MCF 10A (cell line): ENCODE measurements around the gene FIG4. TPM values are rescaled to one million over a fixed set of nuclear protein-coding genes. Genes with fewer than 3 reads are reported as not detected.
A peak's percentile ranks its signal among the peaks of the same experiment; 100 is the strongest.

Experiments
- BruUV-seq: library from RNA; stranded (reverse); fragments of 400-500 nt; replicated peaks from 2 replicates; lab custom pipeline; 2021; lab: Mats Ljungman, UMichigan
- CTCF ChIA-PET: fragments of 300-600 bp; sonication (Branson Sonifier 250); formaldehyde crosslinking; extraction: SDS; loops from one replicate; lab custom pipeline; 2021; ENCODE audit warnings: antibody characterized with exemption, inconsistent platforms; lab: Yijun Ruan, JAX
- POLR2A ChIA-PET: fragments of 300-600, 350-650 bp; sonication (Branson Sonifier 250); formaldehyde crosslinking; extraction: SDS; loops from one replicate; lab custom pipeline; 2020; ENCODE audit warnings: antibody characterized with exemption, inconsistent platforms; lab: Yijun Ruan, JAX
- DNase-seq: peaks from one replicate; pipeline ENCODE4 v3.0.0-alpha.2; 2018; ENCODE audit not compliant: unreplicated experiment
- H3K27ac Mint-ChIP-seq: one replicate; pipeline ENCODE4 v1.8.0; 2022; ENCODE audit warnings: mild to moderate bottlenecking, low read depth, mixed read lengths; ENCODE audit not compliant: unreplicated experiment
- H3K27me3 Mint-ChIP-seq: one replicate; pipeline ENCODE4 v1.8.0; 2022; ENCODE audit warnings: mixed read lengths; ENCODE audit not compliant: insufficient read depth, unreplicated experiment
- H3K36me3 Mint-ChIP-seq: one replicate; pipeline ENCODE4 v1.8.0; 2022; ENCODE audit warnings: mild to moderate bottlenecking, moderate library complexity, mixed read lengths; ENCODE audit not compliant: insufficient read depth, unreplicated experiment
- H3K4me1 Mint-ChIP-seq: one replicate; pipeline ENCODE4 v1.8.0; 2022; ENCODE audit warnings: mixed read lengths; ENCODE audit not compliant: insufficient read depth, unreplicated experiment
- H3K4me3 Mint-ChIP-seq: one replicate; pipeline ENCODE4 v1.8.0; 2022; ENCODE audit warnings: mild to moderate bottlenecking, moderate library complexity, mixed read lengths; ENCODE audit not compliant: unreplicated experiment
- H3K9me3 Mint-ChIP-seq: one replicate; pipeline ENCODE4 v1.8.0; 2022; ENCODE audit warnings: mixed read lengths; ENCODE audit not compliant: unreplicated experiment
- CTCF ChIP-seq: fragments of 200-600 bp; IDR thresholded peaks from one replicate; pipeline ENCODE4 v1.8.0; 2022; ENCODE audit warnings: antibody characterized with exemption, mild to moderate bottlenecking; ENCODE audit not compliant: unreplicated experiment
- intact Hi-C: fragments of 100-400 bp; cut with micrococcal nuclease; formaldehyde crosslinking; loops from 2 replicates; pipeline ENCODE4 v1.14.1; 2022
- total RNA-seq: library from RNA; stranded (reverse); gene quantifications from 2 replicates; pipeline ENCODE4 v1.2.3, GENCODE V29; 2022

Gene FIG4
- total RNA-seq, 1 experiment from 2014 or later, result 7.9 TPM

GRCh38 chr6:109714611-109715010 is 23.5 kb downstream of the FIG4 start:
- POLR2A ChIA-PET, result no interaction called here
- H3K27ac Mint-ChIP-seq, result no peak overlapping the region
- CTCF ChIA-PET, result interaction anchor here (0.9 to 10.4 kb wide), 3 partner anchors 19 to 339 kb away, joined by 3 to 113 read pairs (median 4); no protein-coding TSS in a partner anchor
- H3K36me3 Mint-ChIP-seq, result no peaks in the 10 kb centered on the region
- H3K4me1 Mint-ChIP-seq, result peaks cover 4% of the 10 kb centered on the region
- no TSS peak for BruUV-seq
- H3K27me3 Mint-ChIP-seq, result no peaks in the 10 kb centered on the region
- DNase-seq, result no peak
- intact Hi-C loops, result no loop called here
- no peak for TF ChIP-seq CTCF
- H3K4me3 Mint-ChIP-seq, result no peak overlapping the region
- peaks cover 4% of the 10 kb centered on the region for H3K9me3 Mint-ChIP-seq

GRCh38 chr6:109715616-109716015 is 24.5 kb downstream of the FIG4 start:
- Mint-ChIP-seq H3K27ac (no peak overlapping the region), H3K36me3 (no peaks in the 10 kb centered on the region), H3K27me3 (no peaks in the 10 kb centered on the region), H3K9me3 (no peaks in the 10 kb centered on the region), H3K4me1 (peaks cover 4% of the 10 kb centered on the region), H3K4me3 (no peak overlapping the region)
- intact Hi-C loops, result no loop called here
- TF ChIP-seq CTCF, result no peak
- BruUV-seq, result no TSS peak
- ChIA-PET CTCF (interaction anchor here (0.6 to 10.4 kb wide), 3 partner anchors 10 to 325 kb away, joined by 3 to 113 read pairs (median 7); no protein-coding TSS in a partner anchor), POLR2A (interaction anchor here (0.6 to 1.1 kb wide), 2 partner anchors 9 to 42 kb away, joined by 3 read pairs; no protein-coding TSS in a partner anchor)
- no peak for DNase-seq

GRCh38 chr6:109717971-109718370 is 26.9 kb downstream of the FIG4 start:
- no peak overlapping the region for H3K27ac Mint-ChIP-seq
- H3K9me3 Mint-ChIP-seq, result no peaks in the 10 kb centered on the region
- DNase-seq, result no peak
- CTCF ChIA-PET, result interaction anchor here (10.4 kb wide), 1 partner anchor 323 kb away, joined by 113 read pairs; no protein-coding TSS in a partner anchor
- TF ChIP-seq CTCF, result no peak
- BruUV-seq, result no TSS peak
- POLR2A ChIA-PET, result interaction anchor here (0.7 kb wide), 1 partner anchor 599 kb away, joined by 3 read pairs; no protein-coding TSS in a partner anchor
- H3K27me3 Mint-ChIP-seq, result no peaks in the 10 kb centered on the region
- peaks cover 4% of the 10 kb centered on the region for H3K4me1 Mint-ChIP-seq
- H3K36me3 Mint-ChIP-seq, result no peaks in the 10 kb centered on the region
- intact Hi-C loops, result no loop called here
- H3K4me3 Mint-ChIP-seq, result no peak overlapping the region

- no peak for TF ChIP-seq CTCF
- H3K4me3 Mint-ChIP-seq, result no peak overlapping the region
- POLR2A ChIA-PET, result interaction anchor here (1.1 kb wide), 1 partner anchor 73 kb away, joined by 4 read pairs; no protein-coding TSS in a partner anchor
- no peak overlapping the region for H3K27ac Mint-ChIP-seq
- no peaks in the 10 kb centered on the region for H3K36me3 Mint-ChIP-seq
- peak; percentile 38 for DNase-seq
- intact Hi-C loops, result no loop called here
- CTCF ChIA-PET, result interaction anchor here (0.6 to 1.9 kb wide), 4 partner anchors 14 to 321 kb away, joined by 3 to 14 read pairs (median 4); no protein-coding TSS in a partner anchor
- BruUV-seq, result no TSS peak
- peaks cover 3% of the 10 kb centered on the region for H3K4me1 Mint-ChIP-seq
- no peaks in the 10 kb centered on the region for H3K9me3 Mint-ChIP-seq
- no peaks in the 10 kb centered on the region for H3K27me3 Mint-ChIP-seq
Measured at GRCh38 chr6:109718991-109719390, 27.9 kb downstream of the FIG4 start.
